Measurements from ENCODE around the gene RUNX3.

GRCh38 chr1:24954022-24954421, 23.9 kb upstream of the RUNX3 start:
- TF ChIP-seq TAF1 (IDR thresholded peaks at IDR 0.05; ENCODE audit: borderline replicate concordance, low read depth, low read length) (no peak), CTCF (IDR thresholded peaks at IDR 0.05) (no peak), RCOR1 (IDR thresholded peaks at IDR 0.05; ENCODE audit: low read length) (no peak)
